Keratinocyte (primary cell): ENCODE data around the gene RASEF.

Experiments
- EZH2 ChIP-seq: IDR thresholded peaks from one replicate; pipeline ENCODE4 v1.6.1; 2012; ENCODE audit warnings: inconsistent platforms, mild to moderate bottlenecking, low read length, moderate library complexity
- TF ChIP-seq, protein P1 (sequence below), 3 experiments: IDR thresholded peaks in 1 of 3; conservative IDR thresholded peaks in 1 of 3; optimal IDR thresholded peaks in 1 of 3; 2 replicates in 2 of 3; 3 replicates in 1 of 3; pipeline versions ENCODE3 to v1.5.1; 2011; ENCODE audit warnings: low read length in 3 of 3, mild to moderate bottlenecking in 3 of 3, moderate library complexity in 2 of 3, control low read depth in 1 of 3, inconsistent platforms in 1 of 3; ENCODE audit not compliant: insufficient read depth in 2 of 3; ENCODE audit errors: extremely low read depth in 1 of 3

DNA sequence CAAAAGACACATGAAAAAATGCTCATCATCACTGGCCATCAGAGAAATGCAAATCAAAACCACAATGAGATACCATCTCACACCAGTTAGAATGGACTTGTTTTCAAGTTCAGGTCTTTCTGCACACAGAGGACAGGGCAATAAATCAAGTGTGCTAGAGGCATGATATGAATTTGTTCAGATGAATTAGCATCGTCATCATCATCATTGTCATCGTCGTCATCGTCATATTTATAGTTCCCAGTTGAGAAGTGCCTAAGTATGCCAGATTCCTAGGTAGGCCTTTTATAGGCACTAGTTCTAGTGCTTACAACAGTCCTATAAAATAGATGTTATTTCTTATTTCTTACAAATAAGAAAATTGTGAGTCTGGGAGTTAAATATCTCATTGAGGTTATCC, 34.7 kb upstream of the RASEF start:
- TF ChIP-seq, protein P1, sequence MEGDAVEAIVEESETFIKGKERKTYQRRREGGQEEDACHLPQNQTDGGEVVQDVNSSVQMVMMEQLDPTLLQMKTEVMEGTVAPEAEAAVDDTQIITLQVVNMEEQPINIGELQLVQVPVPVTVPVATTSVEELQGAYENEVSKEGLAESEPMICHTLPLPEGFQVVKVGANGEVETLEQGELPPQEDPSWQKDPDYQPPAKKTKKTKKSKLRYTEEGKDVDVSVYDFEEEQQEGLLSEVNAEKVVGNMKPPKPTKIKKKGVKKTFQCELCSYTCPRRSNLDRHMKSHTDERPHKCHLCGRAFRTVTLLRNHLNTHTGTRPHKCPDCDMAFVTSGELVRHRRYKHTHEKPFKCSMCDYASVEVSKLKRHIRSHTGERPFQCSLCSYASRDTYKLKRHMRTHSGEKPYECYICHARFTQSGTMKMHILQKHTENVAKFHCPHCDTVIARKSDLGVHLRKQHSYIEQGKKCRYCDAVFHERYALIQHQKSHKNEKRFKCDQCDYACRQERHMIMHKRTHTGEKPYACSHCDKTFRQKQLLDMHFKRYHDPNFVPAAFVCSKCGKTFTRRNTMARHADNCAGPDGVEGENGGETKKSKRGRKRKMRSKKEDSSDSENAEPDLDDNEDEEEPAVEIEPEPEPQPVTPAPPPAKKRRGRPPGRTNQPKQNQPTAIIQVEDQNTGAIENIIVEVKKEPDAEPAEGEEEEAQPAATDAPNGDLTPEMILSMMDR (optimal IDR thresholded peaks at IDR 0.05 in 1 of 3, IDR thresholded peaks at IDR 0.05 in 1 of 3, conservative IDR thresholded peaks at IDR 0.05 in 1 of 3; ENCODE audit: extremely low read depth in 1 of 3, insufficient read depth in 2 of 3, low read length in 3 of 3): no peak
- TF ChIP-seq EZH2: no peak
